ENCODE results near the gene KIAA1328.
"Not testable (repeated sequence)": the region's sequence is repeated elsewhere in the genome, so short reads cannot be mapped to it uniquely, and the experiment has no call there.

The KIAA1328 gene

DNA sequence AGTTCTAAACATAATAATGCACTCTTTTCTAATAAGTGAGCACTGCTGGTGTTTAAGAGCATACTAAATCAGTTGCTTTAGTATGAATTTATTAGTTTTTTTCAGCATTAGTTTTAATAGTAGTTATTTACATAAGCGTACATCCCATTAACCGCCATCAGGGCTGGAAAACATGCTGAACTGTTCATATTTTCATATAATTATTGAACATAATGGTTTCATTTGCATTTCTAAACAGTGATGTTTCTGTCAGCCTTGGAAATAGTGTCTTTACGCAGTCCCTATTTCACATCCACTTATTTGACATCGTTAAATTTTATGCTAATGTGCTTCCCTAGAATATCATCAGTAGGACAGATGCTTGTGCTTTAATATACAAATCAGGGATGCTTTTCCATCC is 71.5 kb downstream of the KIAA1328 start:
- Histone ChIP-seq H3K36me3 (ENCODE audit: insufficient read depth, low read length) (peaks cover 3% of the 10 kb centered on the region; the same call in 1 of the 2 replicates), H3K4me3 (ENCODE audit: low read depth, low read length) (no peak overlapping the region), H3K79me2 (ENCODE audit: control insufficient read depth, insufficient read depth, low read length, unreplicated experiment) (no peaks in the 10 kb centered on the region), H2AFZ (ENCODE audit: low read length, unreplicated experiment) (no peak overlapping the region), H3K27ac (ENCODE audit: low read depth, low read length) (no peak overlapping the region), H3K4me1 (ENCODE audit: control insufficient read depth, insufficient read depth, low read length, unreplicated experiment) (peaks cover 26% of the 10 kb centered on the region), H3K27me3 (ENCODE audit: insufficient read depth, low read length) (no peaks in the 10 kb centered on the region)

DNA sequence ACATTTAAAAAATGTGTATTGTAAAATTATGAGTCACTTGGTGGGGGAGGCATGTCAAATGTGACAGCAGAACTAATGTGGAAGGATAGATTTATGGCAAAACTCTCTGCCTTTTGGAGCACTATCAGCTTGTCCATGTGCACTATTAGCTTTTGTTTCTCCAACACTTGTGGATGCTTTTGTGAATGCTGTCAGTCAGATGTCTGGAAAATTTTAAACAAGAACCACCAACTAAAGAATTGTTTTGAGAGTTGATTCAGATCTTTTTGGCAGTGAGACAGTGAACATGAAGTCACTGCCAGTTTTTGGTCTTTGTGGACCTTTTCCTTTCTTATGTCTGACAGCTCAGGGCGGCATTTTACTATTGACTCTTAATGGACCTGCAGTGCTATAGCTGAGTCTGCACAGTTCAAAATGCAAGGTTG is 72.4 kb downstream of the KIAA1328 start:
- Histone ChIP-seq H3K79me2 (ENCODE audit: control insufficient read depth, insufficient read depth, low read length, unreplicated experiment) (no peaks in the 10 kb centered on the region), H2AFZ (ENCODE audit: low read length, unreplicated experiment) (no peak overlapping the region), H3K4me1 (ENCODE audit: control insufficient read depth, insufficient read depth, low read length, unreplicated experiment) (peaks cover 26% of the 10 kb centered on the region), H3K4me3 (ENCODE audit: low read depth, low read length) (no peak overlapping the region), H3K36me3 (ENCODE audit: insufficient read depth, low read length) (peaks cover 3% of the 10 kb centered on the region; the same call in 1 of the 2 replicates), H3K27ac (ENCODE audit: low read depth, low read length) (no peak overlapping the region), H3K27me3 (ENCODE audit: insufficient read depth, low read length) (no peaks in the 10 kb centered on the region)

DNA sequence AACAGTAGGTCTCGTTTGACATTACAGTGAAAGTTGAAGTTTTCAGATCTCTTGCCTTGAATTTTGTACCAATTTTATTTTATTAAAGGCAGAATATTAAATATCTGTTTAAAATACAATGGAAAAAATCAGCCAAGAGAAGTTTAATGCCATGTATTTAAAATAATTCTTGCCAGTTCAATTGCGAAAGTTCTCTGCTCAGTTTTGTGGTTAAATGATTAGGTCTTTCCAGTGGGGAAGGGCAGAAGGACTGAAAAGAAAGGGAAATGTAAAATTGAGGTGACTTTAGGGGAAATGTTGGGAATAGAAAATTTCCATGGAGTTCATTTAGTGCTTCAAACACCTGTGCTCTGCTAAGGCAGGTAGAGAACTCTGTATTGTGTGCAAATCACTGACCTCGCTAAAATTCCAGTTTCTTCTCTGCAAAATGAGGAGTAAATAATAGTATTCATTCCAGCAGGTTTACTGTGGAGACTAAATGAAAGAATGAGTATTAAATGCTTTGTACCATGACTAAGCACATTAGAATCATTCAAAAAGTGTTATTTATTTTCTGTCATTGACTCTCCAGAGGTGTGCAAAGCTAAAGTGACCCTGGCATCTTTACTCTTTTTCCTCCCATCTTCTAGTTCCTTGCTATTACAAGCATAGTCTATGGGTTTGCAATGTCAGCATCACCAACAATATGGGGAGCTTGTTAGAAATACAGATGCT is 74.4 kb downstream of the KIAA1328 start:
- no peaks in the 10 kb centered on the region for H3K79me2 ChIP-seq (ENCODE audit: control insufficient read depth, insufficient read depth, low read length, unreplicated experiment)
- H2AFZ ChIP-seq (ENCODE audit: low read length, unreplicated experiment): no peak overlapping the region
- 0 out of 2 replicates have a peak overlapping the region, but pooled peaks have one; percentile 7 for H3K27ac ChIP-seq (ENCODE audit: low read depth, low read length)
- no peaks in the 10 kb centered on the region for H3K27me3 ChIP-seq (ENCODE audit: insufficient read depth, low read length)
- H3K4me1 ChIP-seq (ENCODE audit: control insufficient read depth, insufficient read depth, low read length, unreplicated experiment): peaks cover 26% of the 10 kb centered on the region
- peaks cover 3% of the 10 kb centered on the region; the same call in 1 of the 2 replicates for H3K36me3 ChIP-seq (ENCODE audit: insufficient read depth, low read length)
- H3K4me3 ChIP-seq (ENCODE audit: low read depth, low read length): no peak overlapping the region

DNA sequence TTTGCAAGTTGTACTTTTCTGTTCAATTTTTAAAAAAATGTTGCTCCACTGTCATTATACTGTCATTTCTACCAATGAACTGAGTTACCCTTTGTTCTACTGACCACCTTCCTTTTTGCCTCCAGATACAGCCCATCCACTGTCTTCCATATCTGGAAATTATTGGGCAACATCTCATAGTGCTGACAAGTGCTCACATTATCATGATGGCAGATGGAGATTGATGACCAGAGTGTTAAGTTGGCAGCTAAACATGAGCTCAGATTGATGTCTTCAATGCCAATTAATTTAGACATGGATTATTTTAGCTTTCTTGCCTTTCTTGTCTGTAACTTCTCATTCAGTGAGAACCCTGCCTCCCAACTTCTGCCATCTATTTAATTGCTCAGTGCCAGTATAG is 76.6 kb downstream of the KIAA1328 start:
- no peak overlapping the region for H3K4me3 ChIP-seq (ENCODE audit: low read depth, low read length)
- peaks cover 26% of the 10 kb centered on the region for H3K4me1 ChIP-seq (ENCODE audit: control insufficient read depth, insufficient read depth, low read length, unreplicated experiment)
- H3K27me3 ChIP-seq (ENCODE audit: insufficient read depth, low read length): no peaks in the 10 kb centered on the region
- no peak overlapping the region for H3K27ac ChIP-seq (ENCODE audit: low read depth, low read length)
- H3K36me3 ChIP-seq (ENCODE audit: insufficient read depth, low read length): no peaks in the 10 kb centered on the region
- no peaks in the 10 kb centered on the region for H3K79me2 ChIP-seq (ENCODE audit: control insufficient read depth, insufficient read depth, low read length, unreplicated experiment)
- H2AFZ ChIP-seq (ENCODE audit: low read length, unreplicated experiment): no peak overlapping the region

DNA sequence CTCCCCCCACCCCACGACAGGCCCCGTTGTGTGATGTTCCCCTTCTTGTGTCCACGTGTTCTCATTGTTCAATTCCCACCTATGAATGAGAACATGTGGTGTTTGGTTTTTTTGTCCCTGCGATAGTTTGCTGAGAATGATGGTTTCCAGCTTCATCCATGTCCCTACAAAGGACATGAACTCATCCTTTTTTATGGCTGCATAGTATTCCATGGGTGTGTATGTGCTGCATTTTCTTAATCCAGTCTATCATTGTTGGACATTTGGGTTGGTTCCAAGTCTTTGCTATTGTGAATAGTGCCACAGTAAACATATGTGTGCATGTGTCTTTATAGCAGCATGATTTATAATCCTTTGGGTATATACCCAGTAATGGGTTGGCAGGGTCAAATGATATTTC is 80.4 kb downstream of the KIAA1328 start:
- not testable (repeated sequence) for H3K27ac ChIP-seq (ENCODE audit: low read depth, low read length); H2AFZ ChIP-seq (ENCODE audit: low read length, unreplicated experiment); H3K4me1 ChIP-seq (ENCODE audit: control insufficient read depth, insufficient read depth, low read length, unreplicated experiment); H3K4me3 ChIP-seq (ENCODE audit: low read depth, low read length); H3K79me2 ChIP-seq (ENCODE audit: control insufficient read depth, insufficient read depth, low read length, unreplicated experiment); H3K36me3 ChIP-seq (ENCODE audit: insufficient read depth, low read length); H3K27me3 ChIP-seq (ENCODE audit: insufficient read depth, low read length)

DNA sequence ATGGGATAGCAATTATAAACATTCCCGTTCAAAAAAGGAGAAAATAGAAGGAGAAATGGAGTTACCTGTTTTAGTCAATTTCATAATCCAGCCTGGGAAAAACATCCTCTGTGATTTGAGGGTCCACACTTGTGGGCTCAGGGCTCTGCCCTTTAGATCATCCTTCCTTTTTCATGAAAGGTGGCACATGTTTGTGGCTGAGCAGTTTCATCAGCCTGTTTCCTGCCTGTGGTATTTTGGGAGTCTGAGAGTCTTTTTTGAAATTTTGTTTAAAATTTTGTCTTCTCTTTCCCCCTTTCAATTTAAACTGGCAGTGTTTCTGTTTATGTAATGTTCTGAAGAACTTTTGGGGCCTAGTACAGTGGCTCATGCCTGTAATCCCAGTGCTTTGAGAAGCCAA is 84.0 kb downstream of the KIAA1328 start:
- no peak overlapping the region for H3K27ac ChIP-seq (ENCODE audit: low read depth, low read length)
- H3K4me3 ChIP-seq (ENCODE audit: low read depth, low read length): no peak overlapping the region
- H3K36me3 ChIP-seq (ENCODE audit: insufficient read depth, low read length): no peaks in the 10 kb centered on the region
- no peaks in the 10 kb centered on the region for H3K27me3 ChIP-seq (ENCODE audit: insufficient read depth, low read length)
- H3K79me2 ChIP-seq (ENCODE audit: control insufficient read depth, insufficient read depth, low read length, unreplicated experiment): no peaks in the 10 kb centered on the region
- no peak overlapping the region for H2AFZ ChIP-seq (ENCODE audit: low read length, unreplicated experiment)
- H3K4me1 ChIP-seq (ENCODE audit: control insufficient read depth, insufficient read depth, low read length, unreplicated experiment): no peaks in the 10 kb centered on the region

DNA sequence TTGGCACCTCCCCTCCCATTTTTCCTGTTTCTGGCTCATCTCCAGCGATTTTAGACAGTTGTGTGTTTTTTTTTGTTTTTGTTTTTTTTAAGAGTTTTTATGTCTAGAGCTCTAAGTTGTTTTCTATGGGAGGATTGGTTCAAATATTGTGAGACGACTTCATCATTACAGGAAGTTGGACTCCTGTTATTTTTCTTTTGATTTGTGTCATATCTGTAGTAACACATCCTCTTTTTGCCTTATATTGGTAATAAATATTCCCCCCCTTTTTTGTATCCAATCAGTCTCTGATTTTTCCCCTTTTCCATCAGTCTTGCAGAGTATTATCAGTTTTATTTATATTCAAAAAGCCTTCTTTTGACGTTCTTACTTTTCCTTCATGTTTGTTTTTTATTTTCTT is 89.0 kb downstream of the KIAA1328 start:
- H3K27me3 ChIP-seq (ENCODE audit: insufficient read depth, low read length): no peaks in the 10 kb centered on the region
- H3K36me3 ChIP-seq (ENCODE audit: insufficient read depth, low read length): no peaks in the 10 kb centered on the region
- no peak overlapping the region for H3K4me3 ChIP-seq (ENCODE audit: low read depth, low read length)
- no peak overlapping the region for H3K27ac ChIP-seq (ENCODE audit: low read depth, low read length)
- no peaks in the 10 kb centered on the region for H3K4me1 ChIP-seq (ENCODE audit: control insufficient read depth, insufficient read depth, low read length, unreplicated experiment)
- no peak overlapping the region for H2AFZ ChIP-seq (ENCODE audit: low read length, unreplicated experiment)
- no peaks in the 10 kb centered on the region for H3K79me2 ChIP-seq (ENCODE audit: control insufficient read depth, insufficient read depth, low read length, unreplicated experiment)

DNA sequence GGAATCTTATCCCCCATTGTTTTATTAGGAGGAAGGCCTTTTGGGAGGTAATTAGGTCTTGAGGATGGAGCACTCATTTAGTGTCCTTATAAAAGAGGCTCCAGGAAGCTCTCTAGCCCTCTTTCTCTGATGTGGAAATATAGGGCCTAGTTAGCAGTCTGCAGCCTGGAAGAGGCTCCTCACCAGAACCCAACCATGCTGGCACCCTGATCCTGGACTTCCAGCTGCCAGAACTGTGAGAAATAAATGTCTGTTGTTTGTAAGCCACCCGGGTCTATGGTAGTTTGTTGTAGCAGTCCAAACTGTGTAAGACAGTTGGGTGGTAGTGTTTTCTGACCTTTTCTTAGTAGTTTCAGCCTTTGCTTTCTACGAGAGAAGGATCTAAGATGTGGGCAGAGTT is 100.7 kb downstream of the KIAA1328 start:
- Histone ChIP-seq H3K27ac (ENCODE audit: low read depth, low read length) (no peak overlapping the region), H3K27me3 (ENCODE audit: insufficient read depth, low read length) (no peaks in the 10 kb centered on the region), H3K4me3 (ENCODE audit: low read depth, low read length) (no peak overlapping the region), H3K36me3 (ENCODE audit: insufficient read depth, low read length) (no peaks in the 10 kb centered on the region), H3K4me1 (ENCODE audit: control insufficient read depth, insufficient read depth, low read length, unreplicated experiment) (no peaks in the 10 kb centered on the region), H2AFZ (ENCODE audit: low read length, unreplicated experiment) (no peak overlapping the region), H3K79me2 (ENCODE audit: control insufficient read depth, insufficient read depth, low read length, unreplicated experiment) (no peaks in the 10 kb centered on the region)

DNA sequence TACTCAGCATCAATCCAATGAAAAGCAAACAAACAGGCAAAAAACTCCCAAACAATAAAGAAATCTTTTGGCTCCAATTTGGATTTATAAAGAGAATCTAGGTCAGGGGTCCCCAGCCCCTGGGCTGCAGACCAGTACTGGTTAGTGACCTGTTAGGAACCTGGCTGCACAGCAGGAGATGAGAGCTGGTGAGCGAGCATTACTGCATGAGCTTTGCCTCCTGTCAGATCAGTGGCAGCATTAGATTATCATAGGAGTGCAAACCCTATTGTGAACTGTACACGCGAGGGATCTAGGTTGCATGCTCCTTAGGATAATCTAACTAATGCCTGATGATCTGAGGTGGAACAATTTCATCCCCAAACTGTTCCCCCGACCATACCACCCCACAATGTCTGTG is 102.2 kb downstream of the KIAA1328 start:
- no peaks in the 10 kb centered on the region for H3K79me2 ChIP-seq (ENCODE audit: control insufficient read depth, insufficient read depth, low read length, unreplicated experiment)
- peaks cover 7% of the 10 kb centered on the region for H3K4me1 ChIP-seq (ENCODE audit: control insufficient read depth, insufficient read depth, low read length, unreplicated experiment)
- H2AFZ ChIP-seq (ENCODE audit: low read length, unreplicated experiment): no peak overlapping the region
- H3K4me3 ChIP-seq (ENCODE audit: low read depth, low read length): no peak overlapping the region
- no peaks in the 10 kb centered on the region for H3K36me3 ChIP-seq (ENCODE audit: insufficient read depth, low read length)
- H3K27me3 ChIP-seq (ENCODE audit: insufficient read depth, low read length): no peaks in the 10 kb centered on the region
- H3K27ac ChIP-seq (ENCODE audit: low read depth, low read length): no peak overlapping the region

DNA sequence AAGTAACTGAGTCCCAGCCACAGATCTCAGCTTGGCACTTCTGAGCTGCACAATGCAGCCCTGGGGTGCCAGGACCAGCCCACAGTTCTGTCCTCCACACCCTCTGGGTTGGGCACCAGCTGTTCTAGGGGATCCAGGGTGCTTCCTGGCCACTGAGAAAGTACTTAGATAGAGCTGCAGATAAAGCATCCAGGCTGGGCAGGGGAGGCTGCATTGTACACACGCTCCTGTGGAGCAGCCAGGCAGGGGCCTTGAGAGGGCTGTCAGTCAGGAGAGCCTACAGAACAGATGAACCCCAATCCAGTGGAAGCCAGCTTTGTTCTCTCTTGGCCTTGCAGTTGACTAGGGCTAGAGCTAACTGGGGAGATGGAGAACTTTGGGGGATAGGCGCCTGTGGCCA is 104.6 kb downstream of the KIAA1328 start:
- H3K27me3 ChIP-seq (ENCODE audit: insufficient read depth, low read length): no peaks in the 10 kb centered on the region
- H3K27ac ChIP-seq (ENCODE audit: low read depth, low read length): no peak overlapping the region
- no peak overlapping the region for H3K4me3 ChIP-seq (ENCODE audit: low read depth, low read length)
- H3K4me1 ChIP-seq (ENCODE audit: control insufficient read depth, insufficient read depth, low read length, unreplicated experiment): peaks cover 7% of the 10 kb centered on the region
- no peaks in the 10 kb centered on the region for H3K36me3 ChIP-seq (ENCODE audit: insufficient read depth, low read length)
- no peak overlapping the region for H2AFZ ChIP-seq (ENCODE audit: low read length, unreplicated experiment)
- no peaks in the 10 kb centered on the region for H3K79me2 ChIP-seq (ENCODE audit: control insufficient read depth, insufficient read depth, low read length, unreplicated experiment)

DNA sequence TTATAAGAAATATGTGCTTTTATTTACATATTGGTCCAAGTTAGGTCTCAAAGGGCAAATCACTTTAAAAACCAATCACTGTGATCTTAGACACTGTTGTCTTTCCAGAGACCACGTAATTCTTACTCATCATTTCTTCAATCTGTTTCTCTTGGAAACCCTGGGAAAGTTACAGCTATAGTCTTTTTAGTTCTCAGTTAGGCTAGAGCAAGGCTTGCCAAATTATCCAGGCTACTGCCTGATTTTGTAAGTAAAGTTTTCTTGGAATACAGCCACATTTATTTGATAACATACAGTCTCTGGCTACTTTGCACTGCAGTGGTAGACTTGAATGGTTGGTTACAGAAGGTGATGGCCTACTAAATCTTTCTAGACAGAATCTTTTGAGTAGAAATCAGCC is 106.0 kb downstream of the KIAA1328 start:
- peaks cover 7% of the 10 kb centered on the region for H3K4me1 ChIP-seq (ENCODE audit: control insufficient read depth, insufficient read depth, low read length, unreplicated experiment)
- H3K4me3 ChIP-seq (ENCODE audit: low read depth, low read length): no peak overlapping the region

More for the DNA sequence above, 106.0 kb downstream of the KIAA1328 start:
- no peak overlapping the region for H2AFZ ChIP-seq (ENCODE audit: low read length, unreplicated experiment)
- H3K27ac ChIP-seq (ENCODE audit: low read depth, low read length): peak overlapping the region; percentile 41; the same call in 1 of the 2 replicates
- H3K79me2 ChIP-seq (ENCODE audit: control insufficient read depth, insufficient read depth, low read length, unreplicated experiment): no peaks in the 10 kb centered on the region
- no peaks in the 10 kb centered on the region for H3K36me3 ChIP-seq (ENCODE audit: insufficient read depth, low read length)
- no peaks in the 10 kb centered on the region for H3K27me3 ChIP-seq (ENCODE audit: insufficient read depth, low read length)

All from ACC112 (cell line).